Lower leg skin (tissue), 3 donors: ENCODE results near the gene NRXN3.

Experiments used
- POLR2A ChIP-seq, 2 donors: fragments of 450-650 bp; IDR thresholded peaks; one replicate each; pipeline ENCODE4 v1.6.1; 2016 to 2017; ENCODE audit warnings: antibody characterized with exemption in 2 of 2, mild to moderate bottlenecking in 1 of 2, moderate library complexity in 1 of 2
- TF ChIP-seq, protein P1 (sequence below), 3 donors: fragments of 450-650 bp; IDR thresholded peaks; one replicate each; pipeline ENCODE4 v1.5.1; 2016; ENCODE audit warnings: antibody characterized with exemption in 3 of 3, mild to moderate bottlenecking in 3 of 3, moderate library complexity in 2 of 3

DNA sequence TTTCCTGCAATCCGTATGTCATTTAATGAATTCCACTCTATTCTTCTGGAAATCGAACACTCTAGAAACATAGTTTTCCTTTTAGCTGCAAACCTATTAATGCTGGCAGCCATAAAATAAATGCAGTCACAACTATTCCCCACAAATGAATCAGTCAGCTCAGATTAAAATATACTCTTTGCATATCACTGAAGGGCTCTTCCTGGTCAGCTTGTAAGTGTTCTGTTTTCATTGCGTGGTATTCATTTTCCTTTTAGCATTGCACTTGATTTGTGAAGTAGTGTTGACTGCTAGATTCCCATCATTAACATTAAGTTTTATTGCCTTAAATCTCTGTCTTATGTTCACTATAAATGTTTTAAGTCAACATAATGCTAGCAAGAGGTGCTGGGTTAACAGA is 1355.2 kb downstream of the NRXN3 start:
- TF ChIP-seq, protein P1, sequence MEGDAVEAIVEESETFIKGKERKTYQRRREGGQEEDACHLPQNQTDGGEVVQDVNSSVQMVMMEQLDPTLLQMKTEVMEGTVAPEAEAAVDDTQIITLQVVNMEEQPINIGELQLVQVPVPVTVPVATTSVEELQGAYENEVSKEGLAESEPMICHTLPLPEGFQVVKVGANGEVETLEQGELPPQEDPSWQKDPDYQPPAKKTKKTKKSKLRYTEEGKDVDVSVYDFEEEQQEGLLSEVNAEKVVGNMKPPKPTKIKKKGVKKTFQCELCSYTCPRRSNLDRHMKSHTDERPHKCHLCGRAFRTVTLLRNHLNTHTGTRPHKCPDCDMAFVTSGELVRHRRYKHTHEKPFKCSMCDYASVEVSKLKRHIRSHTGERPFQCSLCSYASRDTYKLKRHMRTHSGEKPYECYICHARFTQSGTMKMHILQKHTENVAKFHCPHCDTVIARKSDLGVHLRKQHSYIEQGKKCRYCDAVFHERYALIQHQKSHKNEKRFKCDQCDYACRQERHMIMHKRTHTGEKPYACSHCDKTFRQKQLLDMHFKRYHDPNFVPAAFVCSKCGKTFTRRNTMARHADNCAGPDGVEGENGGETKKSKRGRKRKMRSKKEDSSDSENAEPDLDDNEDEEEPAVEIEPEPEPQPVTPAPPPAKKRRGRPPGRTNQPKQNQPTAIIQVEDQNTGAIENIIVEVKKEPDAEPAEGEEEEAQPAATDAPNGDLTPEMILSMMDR (IDR thresholded peaks at IDR 0.05), result no peak
- no peak for TF ChIP-seq POLR2A (IDR thresholded peaks at IDR 0.05)
